Caco-2 (cell line): Measurements from ENCODE around the gene CEP131. TPM values are rescaled to one million over a fixed set of nuclear protein-coding genes. Genes with fewer than 3 reads are reported as not detected.

Experiments used
- BruUV-seq: library from RNA; stranded (reverse); fragments of 400-500 nt; replicated peaks from 2 replicates; lab custom pipeline; 2021; lab: Mats Ljungman, UMichigan
- CTCF ChIA-PET: fragments of 300-600 bp; sonication (Branson Sonifier 250); formaldehyde crosslinking; loops from one replicate; lab custom pipeline; 2022; ENCODE audit warnings: antibody characterized with exemption; lab: Charles Lee
- POLR2A ChIA-PET: fragments of 300-600 bp; sonication (Branson Sonifier 250); formaldehyde crosslinking; loops from one replicate; lab custom pipeline; 2022; ENCODE audit warnings: antibody characterized with exemption; lab: Charles Lee
- DNase-seq, 2 experiments: peaks; one replicate each; pipeline versions ENCODE4 v3.0.0 to v3.0.0-alpha.2; 2020 to 2022
- H3K27me3 ChIP-seq: replicated peaks from 2 replicates; pipeline ENCODE4 v1.6.0; 2011; ENCODE audit warnings: low read length; ENCODE audit not compliant: control insufficient read depth, insufficient read depth
- H3K36me3 ChIP-seq: 2 replicates; pipeline ENCODE4 v1.5.1; 2011; ENCODE audit warnings: low read length; ENCODE audit not compliant: control insufficient read depth, insufficient read depth
- H3K4me1 ChIP-seq: fragments of 250-450 bp; sonication (Bioruptor Pico); 2 replicates; pipeline ENCODE4 v1.5.1; 2020; ENCODE audit warnings: mild to moderate bottlenecking
- H3K4me3 ChIP-seq: 2 replicates; pipeline ENCODE4 v1.5.1; 2011; ENCODE audit warnings: low read depth, mild to moderate bottlenecking, control low read depth, low read length
- H3K9me3 ChIP-seq: fragments of 250-450 bp; sonication (Bioruptor Pico); 2 replicates; pipeline ENCODE4 v1.5.1; 2020; ENCODE audit warnings: mild to moderate bottlenecking, moderate library complexity
- H3K27ac Mint-ChIP-seq: one replicate; pipeline ENCODE4 v1.8.0; 2022; ENCODE audit warnings: mixed read lengths; ENCODE audit not compliant: unreplicated experiment
- H3K27me3 Mint-ChIP-seq: one replicate; pipeline ENCODE4 v1.8.0; 2022; ENCODE audit warnings: mixed read lengths; ENCODE audit not compliant: insufficient read depth, unreplicated experiment
- H3K36me3 Mint-ChIP-seq: one replicate; pipeline ENCODE4 v1.8.0; 2022; ENCODE audit warnings: mild to moderate bottlenecking, mixed read lengths; ENCODE audit not compliant: insufficient read depth, unreplicated experiment
- H3K4me1 Mint-ChIP-seq: one replicate; pipeline ENCODE4 v1.8.0; 2022; ENCODE audit warnings: low read depth, mixed read lengths; ENCODE audit not compliant: unreplicated experiment
- H3K4me3 Mint-ChIP-seq: one replicate; pipeline ENCODE4 v1.8.0; 2022; ENCODE audit warnings: mild to moderate bottlenecking, moderate library complexity, mixed read lengths; ENCODE audit not compliant: unreplicated experiment
- H3K9me3 Mint-ChIP-seq: one replicate; pipeline ENCODE4 v1.8.0; 2022; ENCODE audit warnings: mixed read lengths; ENCODE audit not compliant: unreplicated experiment
- intact Hi-C: fragments of 100-400 bp; cut with micrococcal nuclease; formaldehyde crosslinking; loops from one replicate; pipeline ENCODE4 v1.10.0; 2022; ENCODE audit not compliant: unreplicated experiment
- total RNA-seq: library from RNA; stranded (reverse); gene quantifications from 2 replicates; pipeline ENCODE4 v1.2.3, GENCODE V29; 2022
- TF ChIP-seq, protein P1 (sequence below), 2 experiments: fragments of 200-600 bp in 1 of 2; IDR thresholded peaks; 1 replicate in 1 of 2; 2 replicates in 1 of 2; pipeline versions ENCODE4 v1.5.1 to v1.8.0; 2011 to 2022; ENCODE audit warnings: antibody characterized with exemption in 1 of 2, control low read depth in 1 of 2, inconsistent platforms in 1 of 2, low read depth in 1 of 2, low read length in 1 of 2, mild to moderate bottlenecking in 1 of 2, moderate library complexity in 1 of 2; ENCODE audit not compliant: insufficient read depth in 1 of 2, severe bottlenecking in 1 of 2, unreplicated experiment in 1 of 2

Gene CEP131
- total RNA-seq, 1 experiment from 2014 or later, result 28.4 TPM

DNA sequence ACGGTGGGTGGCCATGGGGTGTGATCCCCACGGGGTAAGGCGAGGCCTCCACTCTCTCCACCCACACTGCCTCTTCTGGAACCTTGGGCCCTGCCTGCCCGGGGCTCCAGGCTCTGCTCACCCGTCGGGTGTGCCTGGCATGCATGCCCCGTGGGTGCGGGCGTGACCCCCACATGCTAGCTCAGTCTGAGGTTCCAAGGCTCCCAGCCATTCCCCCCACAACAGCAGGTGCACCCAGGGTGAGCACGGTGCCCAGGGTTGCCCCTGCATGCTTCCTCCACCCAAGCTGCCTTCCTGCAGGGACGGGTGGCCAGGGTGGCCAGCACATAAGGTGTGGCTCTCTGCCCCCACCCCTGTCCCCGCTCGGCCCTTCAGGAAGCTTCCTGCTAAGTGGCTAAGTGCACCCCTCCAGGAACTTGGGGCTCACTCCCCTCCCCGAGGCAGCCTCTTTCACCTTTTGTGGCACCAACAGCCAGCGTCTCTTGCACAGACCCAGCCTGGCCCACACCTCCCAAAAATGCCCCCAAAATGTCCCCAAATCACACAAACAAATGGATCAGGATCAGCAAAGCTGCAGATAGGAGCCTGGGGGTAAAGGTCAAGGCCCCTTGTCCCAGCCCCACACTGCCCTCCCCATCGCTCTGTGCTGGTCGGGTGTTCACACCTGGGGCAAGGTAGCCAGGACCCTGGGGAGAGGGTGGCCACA is 78.9 kb downstream of the CEP131 start:
- Mint-ChIP-seq H3K36me3 (peaks cover 8% of the 10 kb centered on the region), H3K9me3 (no peaks in the 10 kb centered on the region), H3K27ac (no peak overlapping the region), H3K4me1 (no peaks in the 10 kb centered on the region), H3K4me3 (no peak overlapping the region), H3K27me3 (no peaks in the 10 kb centered on the region)
- Histone ChIP-seq H3K9me3 (peaks cover 2% of the 10 kb centered on the region; the same call in 1 of the 2 replicates), H3K36me3 (no peaks in the 10 kb centered on the region), H3K4me1 (peaks cover 6% of the 10 kb centered on the region), H3K27me3 (no peaks in the 10 kb centered on the region), H3K4me3 (no peak overlapping the region)
- TF ChIP-seq, protein P1, sequence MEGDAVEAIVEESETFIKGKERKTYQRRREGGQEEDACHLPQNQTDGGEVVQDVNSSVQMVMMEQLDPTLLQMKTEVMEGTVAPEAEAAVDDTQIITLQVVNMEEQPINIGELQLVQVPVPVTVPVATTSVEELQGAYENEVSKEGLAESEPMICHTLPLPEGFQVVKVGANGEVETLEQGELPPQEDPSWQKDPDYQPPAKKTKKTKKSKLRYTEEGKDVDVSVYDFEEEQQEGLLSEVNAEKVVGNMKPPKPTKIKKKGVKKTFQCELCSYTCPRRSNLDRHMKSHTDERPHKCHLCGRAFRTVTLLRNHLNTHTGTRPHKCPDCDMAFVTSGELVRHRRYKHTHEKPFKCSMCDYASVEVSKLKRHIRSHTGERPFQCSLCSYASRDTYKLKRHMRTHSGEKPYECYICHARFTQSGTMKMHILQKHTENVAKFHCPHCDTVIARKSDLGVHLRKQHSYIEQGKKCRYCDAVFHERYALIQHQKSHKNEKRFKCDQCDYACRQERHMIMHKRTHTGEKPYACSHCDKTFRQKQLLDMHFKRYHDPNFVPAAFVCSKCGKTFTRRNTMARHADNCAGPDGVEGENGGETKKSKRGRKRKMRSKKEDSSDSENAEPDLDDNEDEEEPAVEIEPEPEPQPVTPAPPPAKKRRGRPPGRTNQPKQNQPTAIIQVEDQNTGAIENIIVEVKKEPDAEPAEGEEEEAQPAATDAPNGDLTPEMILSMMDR (IDR thresholded peaks at IDR 0.05; ENCODE audit: insufficient read depth in 1 of 2, low read depth in 1 of 2, low read length in 1 of 2, severe bottlenecking in 1 of 2, unreplicated experiment in 1 of 2), result no peak
- CTCF ChIA-PET, result interaction anchor here (1.2 to 1.4 kb wide), 5 partner anchors 47 to 120 kb away, joined by 3 to 16 read pairs (median 4); partner anchors contain the start of gene CEP131
- no peak for DNase-seq
- no TSS peak for BruUV-seq
- POLR2A ChIA-PET, result no interaction called here
- intact Hi-C loops, result no loop called here

DNA sequence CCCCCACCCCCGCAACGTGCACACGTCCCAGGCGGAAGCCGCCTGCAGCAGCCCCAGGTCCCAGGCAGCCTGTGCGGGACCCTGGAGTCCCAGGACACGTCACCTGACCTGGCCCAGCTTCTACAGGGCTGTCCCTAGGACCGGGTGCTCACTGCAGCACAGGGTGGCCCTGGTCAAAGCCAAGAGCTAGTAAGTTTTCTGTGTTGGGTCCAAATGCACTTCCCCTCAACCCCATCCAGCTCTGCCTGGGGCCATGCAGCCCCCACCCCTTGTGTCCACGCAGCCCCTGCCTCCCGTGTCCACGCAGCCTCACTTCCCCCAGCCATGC is 79.6 kb downstream of the CEP131 start:
- intact Hi-C loops, result no loop called here
- H3K9me3 Mint-ChIP-seq, result no peaks in the 10 kb centered on the region
- H3K27ac Mint-ChIP-seq, result no peak overlapping the region
- POLR2A ChIA-PET, result interaction anchor here (0.5 kb wide), 1 partner anchor 31 kb away, joined by 3 read pairs; no protein-coding TSS in a partner anchor
- Histone ChIP-seq H3K27me3 (no peaks in the 10 kb centered on the region), H3K4me1 (peaks cover 6% of the 10 kb centered on the region), H3K4me3 (no peak overlapping the region), H3K9me3 (peaks cover 8% of the 10 kb centered on the region; the same call in 1 of the 2 replicates), H3K36me3 (no peaks in the 10 kb centered on the region)
- H3K4me1 Mint-ChIP-seq, result no peaks in the 10 kb centered on the region
- H3K27me3 Mint-ChIP-seq, result no peaks in the 10 kb centered on the region
- BruUV-seq, result no TSS peak
- DNase-seq, result no peak
- no peak overlapping the region for H3K4me3 Mint-ChIP-seq
- CTCF ChIA-PET, result interaction anchor here (0.7 to 1.8 kb wide), 12 partner anchors 10 to 252 kb away, joined by 3 to 16 read pairs (median 4); partner anchors contain the start of genes BAHCC1, NDUFAF8 and TEPSIN
- TF ChIP-seq, protein P1 (IDR thresholded peaks at IDR 0.05; ENCODE audit: insufficient read depth in 1 of 2, low read depth in 1 of 2, low read length in 1 of 2, severe bottlenecking in 1 of 2, unreplicated experiment in 1 of 2), result no peak
- H3K36me3 Mint-ChIP-seq, result peaks cover 8% of the 10 kb centered on the region

DNA sequence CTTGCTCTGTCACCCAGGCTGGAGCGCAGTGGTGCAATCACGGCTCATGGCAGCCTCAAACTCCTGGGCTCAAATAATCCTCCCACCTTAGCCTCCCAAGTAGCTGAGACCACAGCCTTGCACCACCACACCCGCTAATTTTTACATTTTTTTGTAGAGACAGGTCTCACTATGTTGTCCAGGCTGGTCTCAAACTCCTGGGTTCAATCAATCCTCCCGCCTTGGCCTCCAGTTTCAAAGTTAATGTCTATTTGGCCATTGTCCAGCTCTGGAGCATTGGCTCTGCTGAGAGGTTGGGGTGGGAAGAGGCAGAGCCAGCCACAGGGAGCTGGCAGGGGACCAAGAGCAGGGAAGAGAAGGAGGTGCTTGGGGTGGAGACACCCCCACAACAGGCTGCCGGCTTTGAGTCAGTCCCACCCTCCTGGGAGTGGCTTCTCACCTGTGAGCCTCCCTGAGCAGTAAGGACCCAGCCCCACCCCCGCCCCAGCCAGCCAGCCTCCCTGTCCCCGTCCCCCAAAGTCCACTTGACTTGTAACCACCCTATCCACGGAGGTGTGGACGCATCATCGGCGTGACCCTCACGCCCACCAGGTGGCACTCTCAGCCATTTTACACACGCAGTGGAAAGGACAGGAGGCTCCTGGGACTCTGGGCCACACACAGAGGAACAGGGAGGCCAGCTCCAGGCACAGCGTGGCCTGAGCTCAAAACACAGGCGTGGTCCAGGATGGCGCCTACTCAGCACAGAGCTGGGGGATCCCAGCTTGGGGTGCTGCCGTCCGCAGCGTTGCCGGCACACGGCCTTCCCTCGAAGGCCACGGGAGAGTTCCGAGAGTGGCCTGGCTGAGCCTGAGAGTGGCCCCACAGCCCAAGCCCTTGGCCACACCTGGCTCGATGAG is 80.2 kb downstream of the CEP131 start:
- H3K9me3 Mint-ChIP-seq, result no peaks in the 10 kb centered on the region
- no peaks in the 10 kb centered on the region for H3K27me3 Mint-ChIP-seq
- intact Hi-C loops, result loop anchor here (1.0 kb wide), 3 partner anchors 47 to 97 kb away; partner anchors contain the start of genes NDUFAF8 and TEPSIN
- peaks cover 11% of the 10 kb centered on the region for H3K9me3 ChIP-seq
- peaks cover 6% of the 10 kb centered on the region for H3K4me1 ChIP-seq
- H3K36me3 ChIP-seq, result no peaks in the 10 kb centered on the region
- H3K36me3 Mint-ChIP-seq, result peaks cover 8% of the 10 kb centered on the region
- TF ChIP-seq, protein P1 (IDR thresholded peaks at IDR 0.05; ENCODE audit: insufficient read depth in 1 of 2, low read depth in 1 of 2, low read length in 1 of 2, severe bottlenecking in 1 of 2, unreplicated experiment in 1 of 2), result peak; percentile 62 to 81
- no peak overlapping the region for H3K27ac Mint-ChIP-seq
- no peaks in the 10 kb centered on the region for H3K27me3 ChIP-seq
- ChIA-PET CTCF (interaction anchor here (0.7 to 1.8 kb wide), 12 partner anchors 9 to 252 kb away, joined by 3 to 16 read pairs (median 4); partner anchors contain the start of genes BAHCC1, NDUFAF8 and TEPSIN), POLR2A (interaction anchor here (0.5 kb wide), 1 partner anchor 32 kb away, joined by 3 read pairs; no protein-coding TSS in a partner anchor)
- DNase-seq, result peak; percentile 88 to 90
- no peak overlapping the region for H3K4me3 ChIP-seq
- no TSS peak for BruUV-seq
- H3K4me1 Mint-ChIP-seq, result no peaks in the 10 kb centered on the region
- no peak overlapping the region for H3K4me3 Mint-ChIP-seq
